Psoas muscle (tissue), 8 donors: ENCODE data around the gene KCNMA1. TPM values are rescaled to one million over a fixed set of nuclear protein-coding genes. Genes with fewer than 3 reads are reported as not detected.

Experiments used
- ATAC-seq, 4 donors: fragments of 200-7000 bp; cut with Tn5 transposase; one replicate each; pipeline ENCODE4 v1.9.1; 2020; ENCODE audit warnings: moderate library complexity in 3 of 4, mild to moderate bottlenecking in 2 of 4
- DNase-seq, 2 donors: peaks; one replicate each; pipeline ENCODE4 v3.0.0-alpha.2; 2020
- H3K27ac ChIP-seq: fragments of 200-600 bp; one replicate; pipeline ENCODE4 v1.8.0; 2022
- H3K27me3 ChIP-seq, 3 donors: fragments of 200-600 bp in 1 of 3; one replicate each; pipeline versions ENCODE4 v1.6.1 to v1.8.0; 2013 to 2022; ENCODE audit warnings: low read length in 2 of 3, mild to moderate bottlenecking in 2 of 3, moderate library complexity in 1 of 3; ENCODE audit not compliant: insufficient read depth in 3 of 3
- H3K36me3 ChIP-seq, 2 donors: fragments of 200-600 bp in 1 of 2; one replicate each; pipeline versions ENCODE4 v1.6.1 to v1.8.0; 2013 to 2022; ENCODE audit warnings: low read depth in 1 of 2, mild to moderate bottlenecking in 1 of 2, moderate library complexity in 1 of 2; ENCODE audit not compliant: insufficient read depth in 1 of 2
- H3K4me1 ChIP-seq: fragments of 200-600 bp; one replicate; pipeline ENCODE4 v1.8.0; 2022
- H3K4me3 ChIP-seq: fragments of 200-600 bp; one replicate; pipeline ENCODE4 v1.8.0; 2022; ENCODE audit warnings: mild to moderate bottlenecking
- H3K9me3 ChIP-seq: fragments of 200-600 bp; one replicate; pipeline ENCODE4 v1.8.0; 2022
- CTCF ChIP-seq: fragments of 200-600 bp; IDR thresholded peaks from one replicate; pipeline ENCODE4 v1.8.0; 2022; ENCODE audit warnings: antibody characterized with exemption
- WGBS, 3 donors: extraction: QIAGEN DNeasy Blood & Tissue Kit; methylation state at CpG; one replicate each; pipeline versions ENCODE4 v1.1.6 to v1.1.7; 2013; 5-methylcytosine and 5-hydroxymethylcytosine counted together
- intact Hi-C, 2 donors: fragments of 100-400 bp; cut with DNase I; formaldehyde crosslinking; loops; one replicate each; pipeline versions ENCODE4 v1.11.0 to v1.14.2; 2022
- polyA plus RNA-seq, 3 donors: library from polyadenylated mRNA; stranded (reverse); fragments of 200-250 nt; gene quantifications; one replicate each; pipeline ENCODE4 v1.2.3, GENCODE V29; 2013
- total RNA-seq, 4 donors: library from RNA; stranded (reverse); fragmentation: NEBNext Ultra II Directional in 2 of 4; extraction: Animal tissue kit (Norgen Biotek cat#: 25700) in 2 of 4; gene quantifications; one replicate each; pipeline versions ENCODE4 v1.2.1 to v1.2.4, GENCODE V29; 2021 to 2023
- donor health status: healthy with polysubstance abuse.
- donor health status: DM: no; HTN: no; CAD: no; lungs with moderate emphysema.
- donor health status: Bipolar disorder and iron deficiency.
- donor health status: healthy.
- donor health status: DM: yes; HTN: yes; CAD: no.
- donor health status: DM: no; HTN: no; CAD: no.
- donor health status: DM: no; HTN: no; CAD: no.
- donor health status: DM: yes; HTN: yes; CAD: no.

KCNMA1 gene
- total and polyA plus RNA-seq, 7 donors: 7.9 to 53.0 (median 41.9) TPM

GRCh38 chr10:77527839-77528238, 109.8 kb downstream of the KCNMA1 start:
- H3K27ac ChIP-seq: peak overlapping the region; percentile 75
- H3K4me3 ChIP-seq: no peak overlapping the region
- no peak for DNase-seq
- intact Hi-C loops: no loop called here
- peaks cover 64% of the 10 kb centered on the region for H3K4me1 ChIP-seq
- TF ChIP-seq CTCF: no peak
- 100% methylated on average over 2 of the region's 2 CpGs for WGBS, 3 donors
- no peaks in the 10 kb centered on the region for H3K27me3 ChIP-seq
- ATAC-seq: no peak
- no peaks in the 10 kb centered on the region for H3K9me3 ChIP-seq
- H3K36me3 ChIP-seq: no peaks in the 10 kb centered on the region

- Histone ChIP-seq H3K4me3 (no peak overlapping the region), H3K36me3 (no peaks in the 10 kb centered on the region), H3K27ac (peak overlapping the region; percentile 75), H3K9me3 (no peaks in the 10 kb centered on the region), H3K4me1 (peaks cover 56% of the 10 kb centered on the region), H3K27me3 (no peaks in the 10 kb centered on the region)
- DNase-seq (peak in 1 of 2 donors; percentile 71), ATAC-seq (peak; percentile 71 to 86 (median 80))
- intact Hi-C loops: no loop called here
- no peak for TF ChIP-seq CTCF
- 22 to 42% (median 24%) methylated on average over 6 of the region's 6 CpGs for whole genome bisulfite sequencing, 3 donors
Observed at GRCh38 chr10:77526868-77527617, 110.6 kb downstream of the KCNMA1 start.

- Histone ChIP-seq H3K9me3 (no peaks in the 10 kb centered on the region), H3K36me3 (no peaks in the 10 kb centered on the region), H3K27me3 (no peaks in the 10 kb centered on the region), H3K4me1 (peaks cover 34% of the 10 kb centered on the region), H3K27ac (no peak overlapping the region), H3K4me3 (no peak overlapping the region)
- intact Hi-C loops: no loop called here
- TF ChIP-seq CTCF: no peak
- no peak for ATAC-seq
- 20 to 39% (median 24%) methylated on average over 6 of the region's 6 CpGs for WGBS, 3 donors
- DNase-seq: no peak
Observed at GRCh38 chr10:77524281-77524711, 113.3 kb downstream of the KCNMA1 start.

- Histone ChIP-seq H3K9me3 (no peaks in the 10 kb centered on the region), H3K36me3 (no peaks in the 10 kb centered on the region), H3K4me3 (no peak overlapping the region), H3K27ac (no peak overlapping the region), H3K27me3 (no peaks in the 10 kb centered on the region), H3K4me1 (peaks cover 31% of the 10 kb centered on the region)
- TF ChIP-seq CTCF: no peak
- intact Hi-C loops: no loop called here
- ATAC-seq (no peak), DNase-seq (no peak)
- WGBS, 3 donors: 83 to 87% (median 85%) methylated on average over 4 of the region's 4 CpGs
Observed at GRCh38 chr10:77522268-77522809, 115.3 kb downstream of the KCNMA1 start.
